NCI-H748 treated with DMSO at 0.1 percent for 48 hours (cell line): ENCODE measurements around the gene CLPTM1L.

Experiments used
- DNase-seq: peaks from one replicate; lab custom pipeline; 2025; lab: John Stamatoyannopoulos, UW

The CLPTM1L gene

GRCh38 chr5:1344975-1345838 lies at the start of gene CLPTM1L:
TSS of gene CLPTM1L (minus strand) at chr5:1345099. CDS start at chr5:1344841, 258 bp downstream.
- peak; percentile 84 for DNase-seq

GRCh38 chr5:1393571-1394501 lies 48.9 kb upstream of the CLPTM1L start:
- no peak for DNase-seq

GRCh38 chr5:1392801-1393565 lies 48.1 kb upstream of the CLPTM1L start:
- DNase-seq = no peak

- no peak for DNase-seq
Measured at GRCh38 chr5:1392261-1392660, 47.4 kb upstream of the CLPTM1L start.

- no peak for DNase-seq
Measured at GRCh38 chr5:1391691-1392090, 46.8 kb upstream of the CLPTM1L start.

- DNase-seq = no peak
Measured at GRCh38 chr5:1390861-1391600, 46.1 kb upstream of the CLPTM1L start.

- no peak for DNase-seq
Measured at GRCh38 chr5:1390333-1390732, 45.4 kb upstream of the CLPTM1L start.

GRCh38 chr5:1388383-1388967 lies 43.6 kb upstream of the CLPTM1L start:
- DNase-seq = no peak

- DNase-seq = no peak
Measured at GRCh38 chr5:1387876-1388275, 43.0 kb upstream of the CLPTM1L start.

- DNase-seq = no peak
Measured at GRCh38 chr5:1387059-1387755, 42.3 kb upstream of the CLPTM1L start.

GRCh38 chr5:1386274-1386717 lies 41.4 kb upstream of the CLPTM1L start:
- peak; percentile 73 for DNase-seq

GRCh38 chr5:1385395-1386273 lies 40.7 kb upstream of the CLPTM1L start:
- DNase-seq = peak; percentile 95

GRCh38 chr5:1384521-1384920 lies 39.6 kb upstream of the CLPTM1L start:
- no peak for DNase-seq

- DNase-seq = no peak
Measured at GRCh38 chr5:1383886-1384401, 39.0 kb upstream of the CLPTM1L start.

GRCh38 chr5:1383344-1383743 lies 38.4 kb upstream of the CLPTM1L start:
- no peak for DNase-seq

GRCh38 chr5:1382248-1382700 lies 37.4 kb upstream of the CLPTM1L start:
- no peak for DNase-seq

- no peak for DNase-seq
Measured at GRCh38 chr5:1381370-1382247, 36.7 kb upstream of the CLPTM1L start.

GRCh38 chr5:1380910-1381309 lies 36.0 kb upstream of the CLPTM1L start:
- DNase-seq = no peak
